Sciatic nerve (tissue), 2 donors: ENCODE measurements around the gene GBA2. TPM values are rescaled to one million over a fixed set of nuclear protein-coding genes. Genes with fewer than 3 reads are reported as not detected.

Experiments used
- ATAC-seq: fragments of 200-7000 bp; cut with Tn5 transposase; one replicate; pipeline ENCODE4 v1.9.1; 2020; ENCODE audit warnings: mild to moderate bottlenecking, moderate library complexity
- DNase-seq: peaks from one replicate; pipeline ENCODE4 v3.0.0-alpha.2; 2020; ENCODE audit warnings: low spot score
- intact Hi-C: fragments of 100-400 bp; cut with DNase I; formaldehyde crosslinking; loops from one replicate; pipeline ENCODE4 v1.14.2; 2022
- total RNA-seq: library from RNA; stranded (reverse); fragmentation: NEBNext Ultra II Directional; extraction: Animal tissue kit (Norgen Biotek cat#: 25700); gene quantifications from one replicate; pipeline ENCODE4 v1.2.1, GENCODE V29; 2021
- donor health status: DM: no; HTN: no; CAD: no.
- donor health status: DM: no; HTN: no; CAD: no.

Gene GBA2
- total RNA-seq, 1 donor from 2014 or later = 67.5 TPM

DNA sequence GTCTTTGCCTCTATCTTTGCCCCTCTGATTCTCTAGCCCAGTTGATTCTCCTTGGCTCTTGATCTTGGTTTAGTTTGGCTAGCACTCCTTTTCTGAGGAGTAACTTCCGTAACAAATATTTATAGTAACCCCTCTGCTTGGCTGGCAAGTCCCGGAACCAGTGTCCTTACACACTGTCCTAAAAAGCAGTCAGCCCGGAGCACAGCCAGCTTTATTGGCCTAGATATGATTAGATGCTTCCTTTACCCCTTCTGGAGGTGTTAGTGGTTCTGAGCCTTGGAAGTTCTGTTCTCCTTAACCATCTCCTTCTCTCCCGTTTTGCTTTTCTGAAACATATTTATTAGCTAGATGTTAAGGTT is 22.0 kb upstream of the GBA2 start:
- no peak for DNase-seq

DNA sequence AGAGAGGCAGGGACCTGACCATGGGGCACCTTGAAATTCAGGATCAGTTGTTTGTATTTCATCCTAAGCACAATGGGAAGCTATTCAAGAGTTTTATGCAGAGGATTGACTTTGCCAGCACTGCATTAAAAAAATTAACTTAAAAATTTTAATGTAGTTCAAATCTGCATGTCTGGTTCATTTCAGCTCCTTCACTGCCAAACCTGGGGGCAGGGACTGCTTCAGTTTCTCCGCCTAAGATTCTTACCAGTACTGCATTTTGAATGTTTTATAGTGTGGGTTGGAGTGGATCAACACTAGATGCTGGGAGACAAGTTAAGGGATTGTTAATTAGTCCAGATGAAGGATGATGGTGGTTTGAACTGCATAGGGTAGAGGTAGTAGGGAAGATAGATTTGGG is 20.7 kb upstream of the GBA2 start:
- DNase-seq = no peak
- intact Hi-C loops = no loop called here
- ATAC-seq = no peak

More for the DNA sequence above, 22.0 kb upstream of the GBA2 start:
- peak; percentile 88 for ATAC-seq
- intact Hi-C loops = no loop called here

DNA sequence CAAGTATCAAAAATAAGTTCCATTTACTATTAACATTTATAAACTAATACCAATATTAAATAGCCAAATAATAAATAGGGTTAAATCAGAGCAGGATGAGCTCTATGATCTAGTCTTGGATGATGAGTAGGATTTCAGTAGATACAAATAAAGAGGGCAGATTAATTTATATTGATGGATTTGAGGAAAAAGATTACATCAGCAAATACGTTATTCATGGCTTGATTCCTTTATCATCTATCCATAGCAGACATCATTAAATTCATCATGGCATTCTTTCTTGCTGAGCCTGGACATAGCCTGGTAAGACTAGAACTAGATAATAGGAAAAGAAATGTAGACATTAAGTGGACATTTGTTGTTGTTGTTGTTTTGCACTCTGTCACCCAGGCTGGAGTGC is 18.4 kb upstream of the GBA2 start:
- intact Hi-C loops = no loop called here
- no peak for ATAC-seq
- DNase-seq = no peak

DNA sequence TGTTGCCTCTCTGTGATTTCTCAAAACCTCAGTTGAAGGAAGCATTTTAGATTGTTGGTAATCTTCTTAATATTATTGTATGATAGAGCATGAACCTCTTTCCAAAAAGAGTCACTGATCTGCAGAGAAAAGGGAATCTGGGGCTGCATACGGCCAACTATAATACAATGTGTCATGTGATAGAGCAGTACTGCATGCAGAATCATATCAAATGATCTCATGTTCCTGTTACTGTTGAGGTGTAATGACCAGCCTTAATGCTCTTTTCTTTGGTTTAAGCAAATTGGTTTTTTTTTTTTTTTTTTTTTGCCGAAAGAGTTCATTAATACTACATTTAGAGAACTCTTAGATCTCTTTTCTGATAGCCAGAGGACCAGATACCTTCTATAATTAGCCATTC is 18.0 kb upstream of the GBA2 start:
- intact Hi-C loops = no loop called here
- ATAC-seq = no peak
- DNase-seq = no peak

DNA sequence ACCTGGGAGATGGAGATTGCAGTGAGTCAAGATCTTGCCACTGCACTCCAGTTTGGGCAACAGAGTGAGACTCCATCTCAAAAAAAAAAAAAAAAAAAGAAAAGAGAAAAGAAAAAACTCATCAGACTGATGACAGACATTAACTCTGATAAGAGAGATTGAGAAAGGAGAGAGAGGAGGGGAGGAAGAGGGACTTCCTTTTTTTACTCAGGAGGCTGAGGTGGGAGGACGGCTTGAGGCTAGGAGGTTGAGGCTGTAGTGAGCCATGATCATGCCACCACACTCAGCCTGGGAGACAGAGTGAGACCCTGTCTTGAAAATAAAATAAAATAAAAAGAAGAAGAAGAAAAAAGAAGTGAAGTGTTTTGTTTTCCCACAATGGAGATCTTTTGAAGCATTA is 14.8 kb upstream of the GBA2 start:
- ATAC-seq (no peak), DNase-seq (no peak)
- intact Hi-C loops = no loop called here

DNA sequence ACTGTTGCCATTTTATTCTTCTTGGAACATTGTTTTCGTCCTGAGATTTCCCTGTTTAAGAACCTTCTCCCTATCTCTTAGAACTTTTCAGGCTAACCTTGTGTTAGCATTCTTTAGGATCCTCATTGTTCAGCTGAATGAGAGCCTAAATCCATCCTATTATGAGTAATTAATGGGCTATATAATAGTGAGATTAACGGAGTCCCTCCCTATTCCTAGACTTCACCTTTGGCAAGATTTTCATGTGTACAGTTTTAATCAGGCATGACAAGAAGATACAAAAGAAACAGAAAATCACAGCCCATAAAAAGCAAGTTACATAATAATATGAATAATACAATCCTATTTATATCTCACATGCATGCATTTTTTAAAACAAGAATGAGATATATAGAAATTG is 14.2 kb upstream of the GBA2 start:
- intact Hi-C loops = no loop called here
- ATAC-seq = no peak

DNA sequence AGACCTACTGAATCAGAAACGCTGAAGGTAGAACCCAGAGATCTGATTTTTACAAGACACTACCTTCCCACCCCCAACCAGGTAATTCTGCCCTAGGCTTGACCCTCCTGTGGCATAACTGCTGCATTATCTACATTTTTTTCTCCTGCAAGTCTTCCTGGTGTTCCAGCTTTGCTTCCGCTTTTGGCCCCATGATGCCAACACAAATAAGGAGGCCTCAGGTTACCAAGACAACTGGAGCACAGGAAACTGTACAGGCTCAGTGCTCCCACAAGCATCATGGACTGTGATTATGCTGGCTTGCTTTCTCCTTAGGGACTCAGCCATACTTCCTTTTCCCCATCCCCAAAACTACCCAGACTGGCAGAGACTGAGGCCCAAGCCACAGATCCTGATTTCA is 11.6 kb upstream of the GBA2 start:
- no peak for DNase-seq
- intact Hi-C loops = no loop called here
- ATAC-seq = no peak

More for the DNA sequence above, 14.2 kb upstream of the GBA2 start:
- no peak for DNase-seq

DNA sequence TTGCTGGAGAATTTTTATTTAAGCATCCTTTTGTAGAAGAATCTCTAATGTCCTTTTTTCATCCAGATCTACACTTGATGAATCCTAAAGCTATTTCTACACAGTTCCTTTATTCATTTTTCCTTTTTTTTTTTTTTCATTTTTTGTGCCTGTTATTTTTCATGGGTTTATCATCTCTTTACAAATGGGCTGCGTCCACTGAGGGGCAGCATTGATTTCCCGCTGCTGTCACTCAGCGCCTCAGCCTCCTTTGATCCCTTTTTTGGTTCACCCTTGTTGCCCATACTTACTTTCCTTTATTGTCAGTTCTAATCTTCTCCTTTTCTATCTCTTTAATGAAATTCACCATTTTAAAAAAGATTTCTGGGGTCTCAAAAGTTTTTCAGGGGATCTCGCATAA is 10.8 kb upstream of the GBA2 start:
- intact Hi-C loops = no loop called here
- DNase-seq = no peak
- ATAC-seq = no peak

DNA sequence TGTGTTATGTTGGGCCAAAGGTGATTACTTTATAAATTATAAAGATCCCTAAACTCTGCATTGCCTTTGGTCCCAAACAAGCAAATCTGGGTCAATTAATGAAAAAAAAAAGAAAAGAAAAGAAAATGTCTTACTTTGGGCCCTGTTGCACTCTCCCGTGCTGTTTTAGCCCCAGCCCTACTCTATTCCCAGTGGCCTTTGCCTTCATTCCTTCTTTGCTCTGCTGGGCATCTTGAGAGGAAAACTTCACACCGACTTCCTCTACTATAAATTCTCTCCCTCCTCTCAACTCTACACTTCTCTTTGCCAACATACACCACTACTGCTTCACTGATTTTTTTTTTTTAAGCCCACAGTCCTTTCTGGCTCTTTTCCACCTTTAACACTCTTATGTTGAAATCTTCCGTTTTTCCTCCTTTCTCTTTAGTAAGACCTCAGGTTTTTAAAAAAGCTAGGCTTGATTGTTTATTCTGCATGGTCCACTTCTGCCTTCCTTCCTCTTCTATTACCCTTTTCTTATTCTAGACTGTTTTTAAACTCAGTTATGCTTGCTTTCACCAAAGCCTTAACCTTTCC is 9.5 kb upstream of the GBA2 start:
- intact Hi-C loops = no loop called here
- ATAC-seq (peak; percentile 51), DNase-seq (no peak)

DNA sequence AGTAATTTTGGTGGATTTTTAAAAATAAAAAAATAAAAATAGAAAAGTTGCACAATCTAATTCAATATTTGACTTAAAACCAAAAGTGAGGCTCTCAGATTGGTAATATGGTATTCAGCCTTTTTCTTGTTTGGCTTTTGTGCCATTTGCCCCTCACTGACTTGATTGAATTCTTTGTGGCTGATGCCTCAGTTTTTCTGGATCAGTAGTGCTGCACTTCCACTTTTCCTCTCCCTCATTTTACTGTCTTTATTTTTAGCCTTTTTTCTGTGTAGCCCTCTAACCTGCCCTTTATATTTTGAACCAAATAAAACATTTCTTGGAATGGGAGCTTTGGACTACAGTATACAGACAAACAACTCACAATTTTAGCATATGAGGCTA is 8.9 kb upstream of the GBA2 start:
- DNase-seq (no peak), ATAC-seq (peak; percentile 37)
- intact Hi-C loops = no loop called here

DNA sequence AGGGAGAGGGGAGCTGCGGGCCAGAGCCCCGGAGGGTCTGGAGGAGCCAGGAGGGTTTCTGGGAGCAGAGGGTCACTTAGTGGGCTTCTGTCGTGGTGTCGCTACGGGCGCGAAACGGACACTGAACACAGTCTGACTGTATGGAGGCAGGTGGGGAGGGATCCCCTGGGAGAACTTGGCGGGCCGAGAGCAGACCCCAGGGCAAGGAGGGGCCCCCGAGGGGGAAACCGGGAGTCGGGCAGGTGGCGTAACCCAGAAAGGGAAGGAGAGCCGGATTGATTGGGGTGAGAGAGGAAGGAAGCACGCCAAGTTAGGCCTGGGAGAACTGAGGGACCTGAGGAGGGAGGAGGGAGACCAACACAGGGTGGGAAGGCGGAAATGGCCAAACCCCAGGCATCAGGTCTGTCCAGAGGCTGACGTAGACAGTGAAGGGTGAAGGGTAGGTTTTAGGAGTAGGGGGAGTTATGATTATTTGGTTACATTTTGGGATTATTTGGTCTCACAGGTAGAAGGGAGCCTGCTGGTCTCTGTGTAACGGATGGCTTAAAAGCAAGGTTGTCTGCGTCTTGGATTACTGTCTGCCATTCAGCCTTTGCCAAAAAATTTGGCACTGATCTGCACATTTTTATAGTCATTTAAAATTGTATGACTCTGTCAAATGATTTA is 8.3 kb upstream of the GBA2 start:
- DNase-seq (peak; percentile 71), ATAC-seq (peak; percentile 79)
- intact Hi-C loops = no loop called here

DNA sequence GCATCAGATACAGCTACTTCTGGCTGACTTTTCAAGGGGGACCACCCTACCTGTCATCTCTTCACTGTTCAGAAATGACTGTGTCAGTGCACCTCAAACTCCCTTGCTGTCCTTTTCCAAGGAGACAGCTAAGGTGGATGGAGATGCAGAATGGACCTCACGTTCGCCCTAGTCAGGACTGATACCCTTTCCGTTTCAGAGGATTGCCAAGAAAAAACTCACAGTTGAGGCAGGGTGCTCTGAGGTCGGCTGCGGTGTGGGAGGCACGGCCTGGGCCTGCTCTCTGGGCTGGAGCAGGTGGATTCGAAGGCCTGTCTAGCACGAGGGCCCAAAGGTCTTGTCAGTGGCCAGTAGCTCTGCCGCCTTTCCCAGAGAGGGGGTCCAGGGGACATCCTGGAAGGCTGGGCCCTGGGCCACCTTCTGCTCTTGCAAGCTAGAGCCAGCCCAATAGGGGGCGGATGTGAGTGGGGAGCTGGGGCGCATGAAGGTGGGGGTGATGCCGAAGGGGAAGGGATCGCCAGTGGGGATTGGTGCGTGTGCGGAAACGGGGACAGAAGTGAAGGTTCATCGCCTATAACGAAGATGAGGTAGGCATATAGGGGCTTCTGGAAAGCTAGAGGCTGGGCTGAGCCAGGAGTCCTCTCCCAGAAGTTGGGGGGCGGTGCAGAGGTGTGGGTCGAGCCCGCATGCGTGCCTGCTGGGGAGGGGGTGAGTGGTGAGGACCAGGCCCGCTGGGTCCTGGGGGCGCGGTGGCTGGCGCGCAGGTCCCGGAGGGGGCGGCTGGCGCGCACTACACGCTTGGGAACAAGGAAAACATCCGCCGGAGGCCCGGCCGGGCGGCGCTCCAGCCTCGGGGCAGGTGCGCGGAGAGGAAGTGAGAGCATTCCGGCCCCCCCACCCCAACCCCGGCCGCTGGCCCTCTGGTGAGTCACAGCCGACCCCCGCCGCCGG is 7.5 kb upstream of the GBA2 start:
- peak; percentile 59 for ATAC-seq
- peak; percentile 80 for DNase-seq
- intact Hi-C loops = no loop called here

DNA sequence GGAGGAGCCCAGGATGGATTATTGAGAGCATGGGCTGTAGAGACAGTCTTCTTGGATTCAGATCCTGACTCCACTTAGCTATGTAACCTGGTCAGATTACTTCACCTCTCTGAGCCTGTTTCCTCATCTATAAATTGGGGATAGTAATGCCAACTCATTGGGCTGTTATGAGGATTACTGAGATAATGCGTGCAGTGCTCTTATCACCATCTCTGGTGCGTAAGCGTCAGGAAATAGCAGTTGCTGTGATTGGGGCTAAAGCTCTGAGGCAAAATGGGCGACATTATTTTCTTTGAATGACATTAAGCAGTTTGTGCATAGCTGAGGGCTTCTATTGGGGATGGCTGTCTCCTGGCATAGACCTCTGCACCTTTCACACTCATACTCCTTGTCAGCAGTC is 6.0 kb upstream of the GBA2 start:
- ATAC-seq (no peak), DNase-seq (no peak)
- intact Hi-C loops = no loop called here

DNA sequence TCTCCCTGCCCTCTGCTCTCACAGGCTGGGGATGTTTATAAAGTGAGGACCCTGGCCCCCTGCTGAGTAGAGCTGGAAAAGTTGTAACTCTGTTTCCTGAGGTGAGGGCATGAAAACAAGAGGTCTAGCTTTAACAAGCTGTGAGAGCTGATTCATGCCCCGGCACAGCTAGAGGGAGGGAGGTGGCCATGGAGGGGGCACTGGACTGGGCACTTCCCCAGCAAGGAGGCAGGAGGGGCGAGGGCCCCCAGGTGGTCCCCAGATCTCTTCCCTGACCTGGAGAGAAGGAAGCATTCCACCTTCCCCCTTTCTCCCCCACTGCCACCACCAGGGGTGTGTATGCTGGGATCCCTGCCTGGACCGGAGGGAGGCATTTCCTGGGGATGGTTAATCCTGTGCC is 5.2 kb upstream of the GBA2 start, which contains the start of gene MSMP:
Gene MSMP, minus strand, starts transcription at position 13 of the 400 bp plus-strand sequence. CDS start 147 bp downstream, outside the sequence.
- intact Hi-C loops = no loop called here
- no peak for DNase-seq

DNA sequence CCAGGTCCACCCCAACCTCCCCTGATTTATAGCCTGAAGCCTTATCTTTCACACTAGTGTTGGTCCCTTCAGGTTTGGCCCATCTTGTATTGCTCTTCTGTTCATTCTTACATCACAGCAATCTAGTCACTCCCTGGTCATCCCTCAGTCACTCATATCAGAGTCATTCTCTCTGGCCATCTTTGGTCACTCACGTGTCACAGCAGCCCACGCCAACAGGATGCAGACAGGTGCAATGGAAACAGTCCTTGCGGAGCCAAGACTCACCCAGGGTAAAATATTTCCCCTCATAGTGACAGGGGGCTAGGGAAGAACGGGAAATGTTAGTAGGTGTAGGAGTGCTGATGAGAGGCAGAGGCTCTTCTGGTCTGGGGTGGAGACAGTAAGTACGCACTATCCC is 4.4 kb upstream of the GBA2 start:
- DNase-seq (no peak), ATAC-seq (no peak)
- intact Hi-C loops = no loop called here

More for the DNA sequence above, 5.2 kb upstream of the GBA2 start, which contains the start of gene MSMP:
- ATAC-seq = no peak

DNA sequence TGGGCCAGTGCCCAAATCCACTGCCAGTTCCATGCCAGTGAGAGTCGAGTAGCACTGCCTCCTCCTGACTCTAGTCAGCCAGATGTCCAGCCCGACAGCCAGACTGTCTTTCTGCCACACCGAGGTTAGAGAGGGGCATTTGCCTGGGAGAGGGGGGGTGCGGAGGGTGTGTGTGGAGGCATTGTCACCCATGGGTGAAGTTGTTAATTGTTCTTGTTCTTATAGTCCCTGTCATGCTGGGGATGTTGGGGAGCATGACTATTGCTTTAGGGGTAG is 1.2 kb upstream of the GBA2 start:
- ATAC-seq = no peak
- DNase-seq = no peak
- intact Hi-C loops = no loop called here

DNA sequence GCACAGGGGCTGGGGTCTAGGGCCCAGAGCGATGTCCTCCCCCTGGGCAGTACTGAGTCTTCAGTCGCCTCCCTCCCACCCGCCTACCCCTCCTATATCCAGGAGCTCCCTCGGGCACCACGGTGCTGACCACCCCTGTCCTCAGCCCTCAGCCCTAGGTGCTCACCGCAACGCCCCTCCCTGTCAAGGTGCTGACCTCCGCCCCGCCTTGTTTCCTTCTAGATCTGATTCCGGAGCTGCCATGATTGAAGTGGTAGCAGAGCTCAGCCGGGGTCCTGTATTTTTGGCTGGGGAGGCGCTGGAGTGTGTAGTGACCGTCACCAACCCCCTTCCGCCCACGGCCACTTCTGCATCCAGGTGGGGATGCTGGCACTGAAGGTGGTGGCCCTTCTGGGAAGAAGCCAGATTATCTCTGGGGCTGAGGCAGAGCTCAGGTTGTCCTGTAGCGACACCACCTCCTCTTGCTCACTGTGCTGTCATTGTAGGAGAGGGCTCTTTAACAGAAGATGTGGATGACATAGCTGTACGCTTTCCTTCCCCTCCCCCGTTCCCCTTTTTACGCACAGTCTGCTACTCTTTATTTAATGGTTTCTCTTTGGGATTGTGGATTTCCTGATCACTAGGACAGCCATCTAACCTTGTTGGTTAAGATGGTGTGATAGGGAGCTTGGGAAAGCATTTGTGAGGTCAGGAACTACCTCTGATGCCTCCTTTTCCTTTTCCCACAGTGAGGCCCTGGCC is 657 bp upstream of the GBA2 start:
- intact Hi-C loops = no loop called here
- DNase-seq (no peak), ATAC-seq (peak; percentile 56)

DNA sequence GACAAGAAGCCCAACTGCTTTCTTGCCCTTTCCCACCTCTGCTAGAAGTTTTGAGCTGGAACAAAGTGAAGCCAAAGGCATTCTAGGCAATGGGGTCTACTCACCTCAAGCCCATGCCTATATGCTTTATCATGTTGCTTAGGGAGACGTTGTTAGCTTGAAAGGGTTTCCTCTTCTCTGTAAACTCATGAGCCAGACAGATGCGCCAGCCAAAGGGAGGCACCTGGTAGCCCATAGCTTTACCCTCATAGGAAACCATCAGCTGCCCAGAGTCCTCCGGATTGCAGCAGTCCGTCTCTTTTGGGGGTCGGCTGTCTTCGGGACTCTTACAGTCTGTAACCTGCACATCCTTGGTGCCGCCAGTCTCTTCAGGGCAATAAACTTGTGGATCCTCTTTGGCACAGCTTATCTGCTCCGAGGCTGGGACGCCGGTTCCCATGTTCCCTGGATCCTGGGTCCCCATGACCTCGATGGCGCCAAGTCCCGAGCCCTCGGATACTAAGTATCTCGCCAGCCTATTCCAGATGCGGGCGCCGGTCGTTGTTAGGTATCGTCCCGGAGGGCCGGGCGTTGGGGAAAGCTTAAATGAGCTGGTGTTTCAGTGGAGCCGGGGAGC is 678 bp downstream of the GBA2 start:
- peak; percentile 1 for ATAC-seq
- intact Hi-C loops = no loop called here
- no peak for DNase-seq

DNA sequence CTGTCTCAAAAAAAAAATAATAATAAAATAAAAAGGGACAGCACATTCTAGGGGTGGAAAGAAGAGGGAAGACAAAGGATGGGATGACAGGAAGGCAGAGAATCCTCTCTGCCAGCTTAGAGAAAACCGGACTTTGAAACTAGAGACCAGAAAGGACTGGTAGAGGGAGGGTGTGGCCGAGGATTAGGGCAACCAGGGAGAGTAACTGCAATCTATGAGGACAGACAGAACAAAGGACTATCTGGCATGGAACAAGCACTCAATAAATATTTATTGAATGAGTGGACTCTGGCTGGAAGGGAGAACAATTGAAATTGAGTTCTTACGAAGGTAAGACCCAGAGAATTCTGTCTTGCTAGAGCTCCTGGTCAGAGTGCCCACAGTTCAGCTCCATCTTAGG is 2.4 kb downstream of the GBA2 start:
- intact Hi-C loops = no loop called here
- ATAC-seq = no peak

More for the DNA sequence above, 2.4 kb downstream of the GBA2 start:
- no peak for DNase-seq
